Activated CD8-positive, alpha-beta T cell treated with anti-CD3 and anti-CD28 coated beads for 36 hours (primary cell): ENCODE data around the gene CDK10. TPM values are rescaled to one million over a fixed set of nuclear protein-coding genes. Genes with fewer than 3 reads are reported as not detected.

ENCODE experiments used
- ATAC-seq: fragments of 200-7000 bp; cut with Tn5 transposase; one replicate; pipeline ENCODE4 v1.10.0; 2021; ENCODE audit warnings: mild to moderate bottlenecking, moderate library complexity
- CTCF ChIA-PET: fragments of 350-600 bp; sonication (Branson Sonifier 250); formaldehyde crosslinking; loops from one replicate; lab custom pipeline; 2021; ENCODE audit warnings: antibody characterized with exemption; lab: Charles Lee
- POLR2A ChIA-PET: fragments of 350-600 bp; sonication (Branson Sonifier 250); formaldehyde crosslinking; loops from one replicate; lab custom pipeline; 2021; ENCODE audit warnings: antibody characterized with exemption; lab: Charles Lee
- DNase-seq: peaks from one replicate; pipeline ENCODE4 v3.0.0-alpha.2; 2020
- H3K27ac Mint-ChIP-seq: one replicate; pipeline ENCODE4 v1.8.0; 2021; ENCODE audit warnings: mild to moderate bottlenecking, mixed read lengths
- H3K27me3 Mint-ChIP-seq: one replicate; pipeline ENCODE4 v1.8.0; 2021; ENCODE audit warnings: mixed read lengths
- H3K36me3 Mint-ChIP-seq: one replicate; pipeline ENCODE4 v1.8.0; 2021; ENCODE audit warnings: low read depth, mixed read lengths
- H3K4me1 Mint-ChIP-seq: one replicate; pipeline ENCODE4 v1.8.0; 2021; ENCODE audit warnings: low read depth, mixed read lengths
- H3K4me3 Mint-ChIP-seq: one replicate; pipeline ENCODE4 v1.8.0; 2021; ENCODE audit warnings: mild to moderate bottlenecking, moderate library complexity, mixed read lengths
- H3K9me3 Mint-ChIP-seq: one replicate; pipeline ENCODE4 v1.8.0; 2021; ENCODE audit warnings: mixed read lengths
- intact Hi-C: fragments of 100-400 bp; cut with micrococcal nuclease; formaldehyde crosslinking; loops from one replicate; pipeline ENCODE4 v1.10.0; 2022
- total RNA-seq, 2 experiments: library from RNA; stranded (reverse); gene quantifications; one replicate each; pipeline ENCODE4 v1.2.3, GENCODE V29; 2021
- TF ChIP-seq, protein P1 (sequence below): fragments of 200-600 bp; IDR thresholded peaks from one replicate; pipeline ENCODE4 v1.8.0; 2022; ENCODE audit warnings: antibody characterized with exemption, mild to moderate bottlenecking

Gene CDK10
- total RNA-seq, 2 experiments from 2014 or later: 85.8 to 98.6 TPM

DNA sequence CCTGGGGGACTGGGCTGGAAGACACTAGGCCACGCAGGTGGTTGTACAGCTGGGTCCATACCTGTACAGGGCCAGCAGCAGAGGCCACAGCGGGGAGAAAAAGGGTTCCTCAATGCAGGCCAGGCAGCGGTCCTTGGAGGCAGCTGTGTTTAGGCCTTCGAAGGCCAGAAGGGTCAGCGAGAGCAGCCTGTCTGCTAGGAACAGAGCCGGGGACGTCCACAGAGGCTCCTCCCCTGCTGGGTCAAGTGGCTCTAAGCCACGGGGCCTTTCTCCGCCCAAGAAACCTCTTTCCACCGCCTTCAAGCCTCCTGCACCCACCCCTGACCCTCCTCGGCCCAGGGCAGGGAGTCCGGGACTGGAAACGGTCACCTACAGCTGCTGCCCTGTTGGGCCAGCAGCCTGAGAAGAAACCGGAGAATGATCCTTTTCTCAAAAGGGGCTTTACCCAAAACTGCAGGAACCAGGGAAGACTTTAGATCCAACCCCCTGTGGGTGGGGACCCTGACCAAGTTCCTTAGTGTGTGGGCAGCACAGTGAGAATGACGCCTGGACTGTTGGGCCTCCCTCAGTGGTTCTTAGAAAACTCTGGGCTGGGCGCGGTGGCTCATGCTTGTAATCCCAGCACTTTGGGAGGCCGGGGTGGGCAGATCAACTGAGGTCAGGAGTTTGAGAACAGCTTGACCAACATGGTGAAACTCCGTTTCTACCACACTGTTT lies 23.4 kb downstream of the CDK10 start:
- ATAC-seq (no peak), DNase-seq (no peak)
- Mint-ChIP-seq H3K4me1 (peaks cover 8% of the 10 kb centered on the region), H3K4me3 (peak overlapping the region; percentile 21), H3K9me3 (no peaks in the 10 kb centered on the region), H3K27ac (no peak overlapping the region), H3K27me3 (no peaks in the 10 kb centered on the region), H3K36me3 (peaks cover 15% of the 10 kb centered on the region)
- intact Hi-C loops: loop anchor here (10.0 kb wide), 1 partner anchor 85 kb away; no protein-coding TSS in a partner anchor
- TF ChIP-seq, protein P1, sequence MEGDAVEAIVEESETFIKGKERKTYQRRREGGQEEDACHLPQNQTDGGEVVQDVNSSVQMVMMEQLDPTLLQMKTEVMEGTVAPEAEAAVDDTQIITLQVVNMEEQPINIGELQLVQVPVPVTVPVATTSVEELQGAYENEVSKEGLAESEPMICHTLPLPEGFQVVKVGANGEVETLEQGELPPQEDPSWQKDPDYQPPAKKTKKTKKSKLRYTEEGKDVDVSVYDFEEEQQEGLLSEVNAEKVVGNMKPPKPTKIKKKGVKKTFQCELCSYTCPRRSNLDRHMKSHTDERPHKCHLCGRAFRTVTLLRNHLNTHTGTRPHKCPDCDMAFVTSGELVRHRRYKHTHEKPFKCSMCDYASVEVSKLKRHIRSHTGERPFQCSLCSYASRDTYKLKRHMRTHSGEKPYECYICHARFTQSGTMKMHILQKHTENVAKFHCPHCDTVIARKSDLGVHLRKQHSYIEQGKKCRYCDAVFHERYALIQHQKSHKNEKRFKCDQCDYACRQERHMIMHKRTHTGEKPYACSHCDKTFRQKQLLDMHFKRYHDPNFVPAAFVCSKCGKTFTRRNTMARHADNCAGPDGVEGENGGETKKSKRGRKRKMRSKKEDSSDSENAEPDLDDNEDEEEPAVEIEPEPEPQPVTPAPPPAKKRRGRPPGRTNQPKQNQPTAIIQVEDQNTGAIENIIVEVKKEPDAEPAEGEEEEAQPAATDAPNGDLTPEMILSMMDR: no peak
- ChIA-PET CTCF (interaction anchor here (0.9 to 3.8 kb wide), 4 partner anchors 10 to 151 kb away, joined by 3 to 28 read pairs (median 4); partner anchors contain the start of gene SPATA2L), POLR2A (interaction anchor here (1.1 to 1.4 kb wide), 5 partner anchors 9 to 80 kb away, joined by 3 to 7 read pairs (median 5); partner anchors contain the start of genes SPATA2L and VPS9D1)

- Mint-ChIP-seq H3K27ac (no peak overlapping the region), H3K4me1 (peaks cover 9% of the 10 kb centered on the region)
- intact Hi-C loops: no loop called here
These were observed 24.4 kb downstream of the CDK10 start for GRCh38 chr16:89710709-89711564.

GRCh38 chr16:89711601-89712273 lies 25.2 kb downstream of the CDK10 start:
- Mint-ChIP-seq H3K27ac (peak overlapping the region; percentile 57), H3K9me3 (no peaks in the 10 kb centered on the region), H3K4me1 (peaks cover 6% of the 10 kb centered on the region), H3K4me3 (peak overlapping the region; percentile 78), H3K27me3 (no peaks in the 10 kb centered on the region), H3K36me3 (peaks cover 22% of the 10 kb centered on the region)
- ChIA-PET POLR2A (interaction anchor here (1.1 to 2.2 kb wide), 6 partner anchors 10 to 199 kb away, joined by 3 to 6 read pairs (median 4); partner anchors contain the start of gene SPATA2L), CTCF (interaction anchor here (1.2 to 3.8 kb wide), 2 partner anchors 12 kb away, joined by 4 to 28 read pairs; partner anchors contain the start of gene SPATA2L)
- intact Hi-C loops: no loop called here
- ATAC-seq: peak; percentile 92
- TF ChIP-seq, protein P1: no peak
- peak; percentile 81 for DNase-seq

More at GRCh38 chr16:89710709-89711564, 24.4 kb downstream of the CDK10 start:
- Mint-ChIP-seq H3K36me3 (peaks cover 17% of the 10 kb centered on the region), H3K9me3 (no peaks in the 10 kb centered on the region), H3K27me3 (no peaks in the 10 kb centered on the region), H3K4me3 (no peak overlapping the region)
- ATAC-seq (peak; percentile 3), DNase-seq (no peak)
- ChIA-PET CTCF (interaction anchor here (0.9 to 3.8 kb wide), 4 partner anchors 11 to 150 kb away, joined by 3 to 28 read pairs (median 4); partner anchors contain the start of gene SPATA2L), POLR2A (interaction anchor here (0.6 to 1.4 kb wide), 6 partner anchors 9 to 200 kb away, joined by 3 to 7 read pairs (median 4); partner anchors contain the start of genes SPATA2L and VPS9D1)
- TF ChIP-seq, protein P1: no peak

DNA sequence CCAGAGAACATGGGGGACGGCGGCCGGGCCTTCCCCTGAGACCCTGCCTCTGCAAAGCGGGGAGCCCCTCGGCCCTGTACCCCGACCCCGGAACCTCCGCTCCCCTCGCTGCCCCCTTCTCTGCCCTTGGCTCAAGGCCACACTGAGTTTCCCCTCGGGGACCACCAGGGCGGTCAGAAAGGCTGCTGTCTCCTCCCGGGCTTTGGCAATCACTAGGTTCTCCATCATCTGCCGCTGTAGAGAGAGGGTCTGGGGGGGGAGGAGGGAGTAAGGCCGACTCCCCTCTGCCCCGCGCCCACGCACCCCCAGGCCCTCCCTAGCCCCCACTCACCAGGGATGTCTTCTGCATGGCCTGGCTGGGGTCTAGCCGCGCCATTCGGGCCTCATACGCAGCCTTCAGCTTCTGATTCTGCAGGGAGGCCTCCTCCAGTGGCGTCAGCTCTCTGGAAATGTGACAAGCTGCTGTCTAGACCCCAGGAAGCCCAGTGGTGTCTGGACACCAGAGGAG lies 25.8 kb downstream of the CDK10 start:
- Mint-ChIP-seq H3K27ac (peak overlapping the region; percentile 68), H3K9me3 (no peaks in the 10 kb centered on the region), H3K4me3 (peak overlapping the region; percentile 78), H3K27me3 (no peaks in the 10 kb centered on the region), H3K4me1 (peaks cover 6% of the 10 kb centered on the region), H3K36me3 (peaks cover 25% of the 10 kb centered on the region)
- no peak for ATAC-seq
- CTCF ChIA-PET: interaction anchor here (1.2 to 1.5 kb wide), 3 partner anchors 11 to 148 kb away, joined by 4 to 5 read pairs (median 4); no protein-coding TSS in a partner anchor
- POLR2A ChIA-PET: interaction anchor here (0.7 to 2.2 kb wide), 4 partner anchors 11 to 872 kb away, joined by 3 to 5 read pairs (median 4); no protein-coding TSS in a partner anchor
- intact Hi-C loops: no loop called here
- no peak for DNase-seq
- TF ChIP-seq, protein P1: no peak
